HepG2 (cell line): ENCODE data around the gene TNP2. TPM values are rescaled to one million over a fixed set of nuclear protein-coding genes. Genes with fewer than 3 reads are reported as not detected.

Experiments used
- ARNT ChIP-seq: fragments of 450-650 bp; IDR thresholded peaks from 2 replicates; pipeline ENCODE4 v1.6.1; 2017
- CHCHD3 ChIP-seq: sonication (generic); formaldehyde crosslinking; IDR thresholded peaks from 2 replicates; pipeline ENCODE4 v1.8.0; 2022; ENCODE audit warnings: mild to moderate bottlenecking, missing genetic modification reagents, moderate library complexity
- HIC2 ChIP-seq: sonication (generic); formaldehyde crosslinking; IDR thresholded peaks from 2 replicates; pipeline ENCODE4 v1.9.0; 2022; ENCODE audit warnings: low read depth, missing genetic modification reagents
- HNRNPL ChIP-seq: fragments of 200-400 bp; formaldehyde crosslinking; IDR thresholded peaks from 2 replicates; pipeline ENCODE4 v1.6.1; 2017; ENCODE audit warnings: mild to moderate bottlenecking, low read depth, low read length
- KDM3A ChIP-seq: IDR thresholded peaks from 2 replicates; pipeline ENCODE4 v1.6.1; 2018; ENCODE audit warnings: low read depth, missing compliant biosample characterization
- PRDM15 ChIP-seq: sonication (generic); formaldehyde crosslinking; IDR thresholded peaks from 2 replicates; pipeline ENCODE4 v1.4.0; 2020; ENCODE audit warnings: missing genetic modification reagents
- RNF2 ChIP-seq: fragments of 450-650 bp; conservative IDR thresholded peaks from 2 replicates; pipeline ENCODE4 v1.6.1; 2016; ENCODE audit warnings: low read depth
- RORA ChIP-seq: sonication (generic); formaldehyde crosslinking; IDR thresholded peaks from 2 replicates; pipeline ENCODE4 v1.5.0; 2020; ENCODE audit warnings: mild to moderate bottlenecking, missing genetic modification reagents, moderate library complexity
- ZNF30 ChIP-seq: sonication (generic); formaldehyde crosslinking; IDR thresholded peaks from 2 replicates; pipeline ENCODE4 v1.5.0; 2020; ENCODE audit warnings: mild to moderate bottlenecking, missing genetic modification reagents
- ZNF816 ChIP-seq: sonication (generic); formaldehyde crosslinking; IDR thresholded peaks from 2 replicates; pipeline ENCODE4 v1.8.0; 2022; ENCODE audit warnings: missing genetic modification reagents, mild to moderate bottlenecking, borderline replicate concordance
- ZNF883 ChIP-seq: sonication (generic); formaldehyde crosslinking; IDR thresholded peaks from 2 replicates; pipeline ENCODE4 v1.5.1; 2020; ENCODE audit warnings: mild to moderate bottlenecking, missing genetic modification reagents; ENCODE audit errors: not compliant biosample characterization
- polyA plus RNA-seq, 8 experiments: library from polyadenylated mRNA; depleted of rRNA in 3 of 8; stranded (reverse) in 7 of 8; unstranded in 1 of 8; fragments of >200 nt; fragmentation: Illumina TruSeq in 4 of 8; extraction: Trizol in 4 of 8; gene quantifications; 2 replicates each; pipeline versions ENCODE4 v1.2.1 to v1.2.3, GENCODE V29; 2011 to 2016; ENCODE audit warnings: low read depth in 4 of 8, missing spikeins in 1 of 8, mixed read lengths in 1 of 8; ENCODE audit not compliant: insufficient read depth in 1 of 8
- total RNA-seq, 5 experiments: library from RNA; depleted of rRNA; stranded (reverse); fragments of >200 nt; fragmentation: Illumina TruSeq; extraction: Trizol; gene quantifications; 2 replicates each; pipeline ENCODE4 v1.2.3, GENCODE V29; 2016; ENCODE audit warnings: low read depth in 1 of 5
- TF ChIP-seq, protein P1 (sequence below): sonication (generic); formaldehyde crosslinking; IDR thresholded peaks from 2 replicates; pipeline ENCODE4 v1.4.0; 2020; ENCODE audit warnings: mild to moderate bottlenecking, missing genetic modification reagents, borderline replicate concordance
- TF ChIP-seq, protein P2 (sequence below): sonication (generic); formaldehyde crosslinking; IDR thresholded peaks from 2 replicates; pipeline ENCODE4 v1.4.0; 2020; ENCODE audit warnings: missing genetic modification reagents
- TF ChIP-seq, protein P3 (sequence below): sonication (generic); formaldehyde crosslinking; IDR thresholded peaks from 2 replicates; pipeline ENCODE4 v1.4.0; 2020; ENCODE audit warnings: missing genetic modification reagents; ENCODE audit errors: not compliant biosample characterization

TNP2 gene
- total and polyA plus RNA-seq, 2 of the 13 experiments (the other 11 are each of a cell fraction or from before 2014, with no cell fraction given) = not detected

- TF ChIP-seq ZNF883 (CRISPR knock-in tag) = peak; percentile 9
- TF ChIP-seq ARNT = no peak
- no peak for TF ChIP-seq PRDM15 (CRISPR knock-in tag)
- peak; percentile 28; the same call in 1 of the 2 replicates for TF ChIP-seq KDM3A (CRISPR knock-in tag)
- TF ChIP-seq, protein P1, sequence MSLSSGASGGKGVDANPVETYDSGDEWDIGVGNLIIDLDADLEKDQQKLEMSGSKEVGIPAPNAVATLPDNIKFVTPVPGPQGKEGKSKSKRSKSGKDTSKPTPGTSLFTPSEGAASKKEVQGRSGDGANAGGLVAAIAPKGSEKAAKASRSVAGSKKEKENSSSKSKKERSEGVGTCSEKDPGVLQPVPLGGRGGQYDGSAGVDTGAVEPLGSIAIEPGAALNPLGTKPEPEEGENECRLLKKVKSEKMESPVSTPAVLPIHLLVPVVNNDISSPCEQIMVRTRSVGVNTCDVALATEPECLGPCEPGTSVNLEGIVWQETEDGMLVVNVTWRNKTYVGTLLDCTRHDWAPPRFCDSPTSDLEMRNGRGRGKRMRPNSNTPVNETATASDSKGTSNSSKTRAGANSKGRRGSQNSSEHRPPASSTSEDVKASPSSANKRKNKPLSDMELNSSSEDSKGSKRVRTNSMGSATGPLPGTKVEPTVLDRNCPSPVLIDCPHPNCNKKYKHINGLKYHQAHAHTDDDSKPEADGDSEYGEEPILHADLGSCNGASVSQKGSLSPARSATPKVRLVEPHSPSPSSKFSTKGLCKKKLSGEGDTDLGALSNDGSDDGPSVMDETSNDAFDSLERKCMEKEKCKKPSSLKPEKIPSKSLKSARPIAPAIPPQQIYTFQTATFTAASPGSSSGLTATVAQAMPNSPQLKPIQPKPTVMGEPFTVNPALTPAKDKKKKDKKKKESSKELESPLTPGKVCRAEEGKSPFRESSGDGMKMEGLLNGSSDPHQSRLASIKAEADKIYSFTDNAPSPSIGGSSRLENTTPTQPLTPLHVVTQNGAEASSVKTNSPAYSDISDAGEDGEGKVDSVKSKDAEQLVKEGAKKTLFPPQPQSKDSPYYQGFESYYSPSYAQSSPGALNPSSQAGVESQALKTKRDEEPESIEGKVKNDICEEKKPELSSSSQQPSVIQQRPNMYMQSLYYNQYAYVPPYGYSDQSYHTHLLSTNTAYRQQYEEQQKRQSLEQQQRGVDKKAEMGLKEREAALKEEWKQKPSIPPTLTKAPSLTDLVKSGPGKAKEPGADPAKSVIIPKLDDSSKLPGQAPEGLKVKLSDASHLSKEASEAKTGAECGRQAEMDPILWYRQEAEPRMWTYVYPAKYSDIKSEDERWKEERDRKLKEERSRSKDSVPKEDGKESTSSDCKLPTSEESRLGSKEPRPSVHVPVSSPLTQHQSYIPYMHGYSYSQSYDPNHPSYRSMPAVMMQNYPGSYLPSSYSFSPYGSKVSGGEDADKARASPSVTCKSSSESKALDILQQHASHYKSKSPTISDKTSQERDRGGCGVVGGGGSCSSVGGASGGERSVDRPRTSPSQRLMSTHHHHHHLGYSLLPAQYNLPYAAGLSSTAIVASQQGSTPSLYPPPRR (CRISPR knock-in tag) = peak; percentile 56; the same call in 1 of the 2 replicates
- TF ChIP-seq RNF2 = no peak
- peak; percentile 31; the same call in 1 of the 2 replicates for TF ChIP-seq HIC2 (CRISPR knock-in tag)
- TF ChIP-seq RORA (CRISPR knock-in tag) = no peak
- TF ChIP-seq CHCHD3 (CRISPR knock-in tag) = peak; percentile 86; the same call in 1 of the 2 replicates
- no peak for TF ChIP-seq ZNF816 (CRISPR knock-in tag)
- TF ChIP-seq, protein P2, sequence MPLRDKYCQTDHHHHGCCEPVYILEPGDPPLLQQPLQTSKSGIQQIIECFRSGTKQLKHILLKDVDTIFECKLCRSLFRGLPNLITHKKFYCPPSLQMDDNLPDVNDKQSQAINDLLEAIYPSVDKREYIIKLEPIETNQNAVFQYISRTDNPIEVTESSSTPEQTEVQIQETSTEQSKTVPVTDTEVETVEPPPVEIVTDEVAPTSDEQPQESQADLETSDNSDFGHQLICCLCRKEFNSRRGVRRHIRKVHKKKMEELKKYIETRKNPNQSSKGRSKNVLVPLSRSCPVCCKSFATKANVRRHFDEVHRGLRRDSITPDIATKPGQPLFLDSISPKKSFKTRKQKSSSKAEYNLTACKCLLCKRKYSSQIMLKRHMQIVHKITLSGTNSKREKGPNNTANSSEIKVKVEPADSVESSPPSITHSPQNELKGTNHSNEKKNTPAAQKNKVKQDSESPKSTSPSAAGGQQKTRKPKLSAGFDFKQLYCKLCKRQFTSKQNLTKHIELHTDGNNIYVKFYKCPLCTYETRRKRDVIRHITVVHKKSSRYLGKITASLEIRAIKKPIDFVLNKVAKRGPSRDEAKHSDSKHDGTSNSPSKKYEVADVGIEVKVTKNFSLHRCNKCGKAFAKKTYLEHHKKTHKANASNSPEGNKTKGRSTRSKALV (CRISPR knock-in tag) = 0 out of 2 replicates have a peak, but pooled peaks have one; percentile 15
- TF ChIP-seq, protein P3, sequence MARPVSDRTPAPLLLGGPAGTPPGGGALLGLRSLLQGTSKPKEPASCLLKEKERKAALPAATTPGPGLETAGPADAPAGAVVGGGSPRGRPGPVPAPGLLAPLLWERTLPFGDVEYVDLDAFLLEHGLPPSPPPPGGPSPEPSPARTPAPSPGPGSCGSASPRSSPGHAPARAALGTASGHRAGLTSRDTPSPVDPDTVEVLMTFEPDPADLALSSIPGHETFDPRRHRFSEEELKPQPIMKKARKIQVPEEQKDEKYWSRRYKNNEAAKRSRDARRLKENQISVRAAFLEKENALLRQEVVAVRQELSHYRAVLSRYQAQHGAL (CRISPR knock-in tag) = no peak
- no peak for TF ChIP-seq ZNF30 (CRISPR knock-in tag)
- peak; percentile 98 for TF ChIP-seq HNRNPL
Observed at GRCh38 chr16:11307639-11308492, 38.7 kb upstream of the TNP2 start (continued).
